Adipocyte (in vitro differentiated cells): Measurements from ENCODE around the gene CDH23.
A peak's percentile ranks its signal among the peaks of the same experiment; 100 is the strongest.

Experiments
- DNase-seq: peaks from one replicate; pipeline ENCODE4 v3.0.0-alpha.2; 2015; ENCODE audit warnings: low read depth
- H3K27me3 ChIP-seq: replicated peaks from 2 replicates; pipeline ENCODE4 v1.7.0; 2013; ENCODE audit warnings: mild to moderate bottlenecking, low read length, moderate library complexity; ENCODE audit not compliant: control insufficient read depth, insufficient read depth
- H3K36me3 ChIP-seq: 2 replicates; pipeline ENCODE4 v1.7.0; 2013; ENCODE audit warnings: low read length, mild to moderate bottlenecking, moderate library complexity; ENCODE audit not compliant: control insufficient read depth, insufficient read depth, severe bottlenecking
- H3K4me1 ChIP-seq: 2 replicates; pipeline ENCODE4 v1.7.0; 2013; ENCODE audit warnings: mild to moderate bottlenecking, low read length, moderate library complexity; ENCODE audit not compliant: control insufficient read depth, insufficient read depth
- H3K4me3 ChIP-seq: 2 replicates; pipeline ENCODE4 v1.7.0; 2013; ENCODE audit warnings: mild to moderate bottlenecking, low read length, moderate library complexity
- H3K9ac ChIP-seq: 2 replicates; pipeline ENCODE4 v1.7.0; 2013; ENCODE audit warnings: mild to moderate bottlenecking, low read length, moderate library complexity
- H3K9me3 ChIP-seq: 2 replicates; pipeline ENCODE4 v1.7.0; 2013; ENCODE audit warnings: mild to moderate bottlenecking, low read length, moderate library complexity; ENCODE audit not compliant: control insufficient read depth

The CDH23 gene

DNA sequence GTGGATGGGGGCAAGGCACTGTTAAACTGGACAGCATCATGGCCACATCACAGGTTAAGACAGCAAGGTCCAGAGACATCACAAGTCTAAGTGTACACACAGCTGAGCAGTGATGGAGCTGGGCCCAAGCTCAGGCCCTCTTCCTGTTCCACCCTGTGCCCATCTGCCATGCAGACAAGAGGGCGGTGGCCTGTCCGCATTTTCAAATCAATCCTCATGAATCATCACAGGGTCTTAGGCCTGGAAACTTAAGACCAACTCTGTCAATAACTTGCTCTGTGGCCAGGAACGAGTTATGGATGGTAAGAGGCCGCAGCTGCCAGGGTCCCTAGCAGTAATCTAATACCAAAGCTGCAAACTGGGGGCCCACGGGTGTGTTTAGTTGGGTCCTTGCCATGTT is 319.7 kb downstream of the CDH23 start:
- H3K4me1 ChIP-seq, result peaks cover 44% of the 10 kb centered on the region
- H3K36me3 ChIP-seq, result no peaks in the 10 kb centered on the region
- no peak overlapping the region for H3K9ac ChIP-seq
- no peaks in the 10 kb centered on the region for H3K27me3 ChIP-seq
- DNase-seq, result no peak
- H3K9me3 ChIP-seq, result no peaks in the 10 kb centered on the region
- H3K4me3 ChIP-seq, result no peak overlapping the region

DNA sequence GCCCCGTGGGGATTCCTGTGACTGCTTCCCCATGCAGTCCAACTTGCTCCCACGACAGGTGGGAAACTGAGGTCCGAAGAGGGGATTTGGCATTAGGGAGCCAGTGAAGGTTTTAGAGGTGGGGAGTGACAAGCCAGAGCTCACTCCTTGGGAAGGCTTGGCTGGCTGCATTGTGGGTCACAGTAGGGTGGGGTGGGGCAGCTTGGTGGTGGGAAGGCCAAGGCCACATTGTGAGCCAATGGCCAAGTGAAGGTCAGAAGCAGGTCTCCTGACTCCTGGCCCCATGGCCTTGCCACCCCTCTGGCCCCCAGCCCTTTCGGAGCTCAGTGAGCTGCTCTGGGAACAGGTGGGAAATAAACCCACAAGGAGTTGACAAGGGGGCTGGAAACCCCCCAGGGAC is 320.3 kb downstream of the CDH23 start:
- DNase-seq, result no peak
- Histone ChIP-seq H3K36me3 (no peaks in the 10 kb centered on the region), H3K4me1 (peaks cover 44% of the 10 kb centered on the region), H3K27me3 (no peaks in the 10 kb centered on the region), H3K9ac (no peak overlapping the region), H3K4me3 (no peak overlapping the region), H3K9me3 (no peaks in the 10 kb centered on the region)

DNA sequence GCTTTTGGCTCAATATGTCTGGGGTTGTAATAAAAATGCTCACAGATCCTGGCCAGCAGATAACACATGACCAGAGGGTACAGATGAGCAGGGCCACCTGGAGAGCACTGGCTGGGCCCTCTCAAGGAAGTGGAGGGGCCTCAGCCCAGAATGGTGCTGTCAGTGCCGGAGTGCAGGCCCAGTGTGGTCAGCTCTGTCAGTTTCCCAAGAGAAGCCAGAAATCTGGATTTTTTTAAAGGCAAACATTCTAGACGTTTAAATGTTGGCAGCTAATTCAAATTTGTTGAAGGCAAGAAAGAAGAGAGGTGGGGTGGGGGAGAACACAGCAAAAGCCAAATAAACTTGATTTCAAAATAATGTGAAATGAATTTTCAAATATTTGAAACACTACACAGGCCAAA is 320.8 kb downstream of the CDH23 start:
- H3K9me3 ChIP-seq, result peaks cover 2% of the 10 kb centered on the region
- no peaks in the 10 kb centered on the region for H3K27me3 ChIP-seq
- peak overlapping the region; percentile 61 for H3K9ac ChIP-seq
- no peak overlapping the region for H3K4me3 ChIP-seq
- no peaks in the 10 kb centered on the region for H3K36me3 ChIP-seq
- DNase-seq, result peak; percentile 53
- peaks cover 43% of the 10 kb centered on the region for H3K4me1 ChIP-seq

- Histone ChIP-seq H3K4me1 (peaks cover 37% of the 10 kb centered on the region), H3K27me3 (no peaks in the 10 kb centered on the region), H3K36me3 (no peaks in the 10 kb centered on the region), H3K9ac (no peak overlapping the region), H3K9me3 (peaks cover 8% of the 10 kb centered on the region), H3K4me3 (no peak overlapping the region)
- no peak for DNase-seq
These were observed 321.5 kb downstream of the CDH23 start for GRCh38 chr10:71718165-71718698.

- Histone ChIP-seq H3K27me3 (no peaks in the 10 kb centered on the region), H3K4me1 (peaks cover 28% of the 10 kb centered on the region), H3K36me3 (no peaks in the 10 kb centered on the region), H3K9me3 (peaks cover 8% of the 10 kb centered on the region), H3K4me3 (no peak overlapping the region), H3K9ac (no peak overlapping the region)
- no peak for DNase-seq
These were observed 322.3 kb downstream of the CDH23 start for GRCh38 chr10:71719042-71719441.

GRCh38 chr10:71719464-71720201 is 322.9 kb downstream of the CDH23 start, which contains the start of gene C10orf105:
Gene C10orf105 (minus strand): TSS chr10:71719778. CDS start chr10:71716337, 3,441 bp downstream.
- H3K36me3 ChIP-seq, result no peaks in the 10 kb centered on the region
- no peak within 1 kb of the TSS for H3K9ac ChIP-seq
- H3K27me3 ChIP-seq, result no peaks in the 10 kb centered on the region
- H3K4me3 ChIP-seq, result no peak within 1 kb of the TSS
- peaks cover 23% of the 10 kb centered on the region for H3K4me1 ChIP-seq
- DNase-seq, result no peak
- peaks cover 8% of the 10 kb centered on the region for H3K9me3 ChIP-seq

DNA sequence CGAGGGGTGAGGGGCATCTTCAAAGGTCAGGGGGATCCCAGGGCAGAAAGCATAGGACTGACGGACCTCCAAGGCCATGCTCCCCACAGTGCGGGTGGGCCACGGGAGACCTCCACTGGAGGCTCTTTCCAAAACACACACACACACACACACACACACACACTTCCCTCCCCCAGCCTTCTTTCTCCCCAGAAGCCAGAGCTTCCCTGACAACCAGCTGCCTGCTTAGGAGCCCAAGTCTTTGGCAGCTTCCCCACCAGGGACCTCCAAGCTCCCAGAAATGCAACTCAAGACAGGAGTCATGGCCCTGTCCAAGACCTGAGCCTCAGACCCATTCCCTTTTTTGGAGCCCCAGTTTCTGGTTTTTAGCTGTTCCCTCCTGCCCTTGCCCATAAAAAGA is 323.6 kb downstream of the CDH23 start:
- no peak overlapping the region for H3K4me3 ChIP-seq
- no peaks in the 10 kb centered on the region for H3K36me3 ChIP-seq
- DNase-seq, result no peak
- H3K9me3 ChIP-seq, result peaks cover 8% of the 10 kb centered on the region
- no peak overlapping the region for H3K9ac ChIP-seq
- peaks cover 16% of the 10 kb centered on the region for H3K4me1 ChIP-seq
- no peaks in the 10 kb centered on the region for H3K27me3 ChIP-seq

DNA sequence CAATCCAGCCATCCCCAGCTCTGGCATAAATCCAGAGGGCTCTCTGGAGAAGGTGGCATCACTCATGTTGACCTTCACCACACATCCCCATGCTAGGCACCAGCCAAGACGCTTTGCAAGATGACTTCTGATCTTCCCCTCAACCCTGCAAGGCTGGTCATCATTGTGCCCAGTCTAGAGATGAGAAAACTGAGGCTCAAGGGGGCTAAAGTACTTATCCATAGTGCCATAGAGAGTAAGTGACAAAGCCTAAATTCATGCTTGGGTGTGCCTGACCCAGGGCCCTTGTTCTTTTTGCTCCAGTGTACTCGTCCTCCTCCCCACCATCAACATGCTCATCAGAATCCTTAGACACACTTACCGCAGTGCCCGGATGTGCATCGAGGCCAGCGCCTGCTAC is 324.6 kb downstream of the CDH23 start:
- H3K4me1 ChIP-seq, result peaks cover 12% of the 10 kb centered on the region
- no peaks in the 10 kb centered on the region for H3K36me3 ChIP-seq
- H3K9me3 ChIP-seq, result peaks cover 8% of the 10 kb centered on the region
- H3K9ac ChIP-seq, result no peak overlapping the region
- DNase-seq, result no peak
- H3K4me3 ChIP-seq, result no peak overlapping the region
- H3K27me3 ChIP-seq, result no peaks in the 10 kb centered on the region

DNA sequence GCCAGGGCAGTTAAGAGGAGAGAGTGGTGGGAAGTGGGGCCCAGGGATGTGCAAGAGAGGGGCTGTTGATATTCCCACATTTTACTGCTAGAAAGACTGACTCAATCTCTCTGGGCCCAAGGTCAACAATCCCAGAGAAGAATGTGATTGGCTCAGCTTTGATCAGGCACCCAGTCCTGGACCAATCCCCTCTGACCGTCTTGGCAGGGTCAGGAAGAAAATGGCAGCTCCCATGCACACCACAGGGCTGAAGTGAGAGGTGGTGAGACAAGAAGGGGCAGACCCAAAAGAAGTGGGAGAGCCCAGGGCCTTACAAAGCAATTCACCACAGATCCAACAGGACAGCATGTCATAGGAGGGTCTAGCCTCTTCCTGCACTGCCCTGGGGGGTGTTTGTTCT is 326.1 kb downstream of the CDH23 start:
- Histone ChIP-seq H3K27me3 (no peaks in the 10 kb centered on the region), H3K9me3 (peaks cover 8% of the 10 kb centered on the region), H3K36me3 (no peaks in the 10 kb centered on the region), H3K4me1 (peaks cover 6% of the 10 kb centered on the region), H3K9ac (no peak overlapping the region), H3K4me3 (no peak overlapping the region)
- DNase-seq, result no peak

DNA sequence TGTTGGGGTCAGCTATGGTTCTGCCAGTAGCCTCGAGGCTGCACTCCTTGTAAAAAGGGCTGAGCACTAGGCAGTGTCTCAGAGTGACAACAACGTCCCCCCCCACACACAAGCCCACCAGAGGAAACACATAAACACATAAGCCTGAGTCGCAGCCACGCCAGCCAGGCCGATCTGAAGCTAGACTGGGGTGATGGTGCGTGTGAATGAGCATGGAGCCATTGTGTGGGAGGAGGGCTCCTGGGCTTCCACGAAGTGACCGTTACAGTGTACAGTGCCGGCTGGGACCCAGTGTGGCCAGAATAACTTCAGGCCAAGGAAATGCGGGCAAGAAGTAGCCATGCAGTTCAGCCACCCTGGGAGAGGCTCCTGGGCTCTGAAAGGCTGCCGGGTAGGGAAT is 326.6 kb downstream of the CDH23 start:
- Histone ChIP-seq H3K36me3 (no peaks in the 10 kb centered on the region), H3K4me1 (peaks cover 8% of the 10 kb centered on the region), H3K9me3 (peaks cover 8% of the 10 kb centered on the region), H3K27me3 (no peaks in the 10 kb centered on the region), H3K4me3 (no peak overlapping the region), H3K9ac (no peak overlapping the region)
- DNase-seq, result no peak

DNA sequence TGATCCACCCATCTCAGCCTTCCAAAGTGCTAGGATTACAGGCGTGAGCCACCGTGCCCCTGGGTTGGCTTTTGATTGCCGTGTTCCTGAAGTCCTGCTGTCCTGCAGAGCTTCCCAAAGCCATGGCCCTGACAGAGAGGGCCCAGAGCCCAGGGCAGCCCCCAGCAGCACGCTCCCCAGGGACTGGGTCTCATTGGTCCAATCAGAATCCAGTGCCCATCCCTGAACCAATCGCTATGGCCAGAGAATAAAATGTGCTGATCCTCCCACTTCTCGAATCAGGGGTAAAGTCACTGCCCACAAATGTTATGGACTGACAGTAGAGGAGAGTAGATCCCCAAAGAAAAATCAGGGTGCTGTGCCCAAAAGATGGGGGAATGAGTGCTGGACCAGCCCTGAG is 327.8 kb downstream of the CDH23 start:
- Histone ChIP-seq H3K36me3 (no peaks in the 10 kb centered on the region), H3K9ac (no peak overlapping the region), H3K4me1 (peaks cover 18% of the 10 kb centered on the region), H3K27me3 (no peaks in the 10 kb centered on the region), H3K4me3 (no peak overlapping the region), H3K9me3 (peaks cover 8% of the 10 kb centered on the region)
- no peak for DNase-seq

GRCh38 chr10:71725249-71725648 is 328.5 kb downstream of the CDH23 start:
- H3K27me3 ChIP-seq, result no peaks in the 10 kb centered on the region
- no peaks in the 10 kb centered on the region for H3K36me3 ChIP-seq
- no peak for DNase-seq
- no peak overlapping the region for H3K4me3 ChIP-seq
- no peak overlapping the region for H3K9ac ChIP-seq
- peaks cover 18% of the 10 kb centered on the region for H3K4me1 ChIP-seq
- peaks cover 8% of the 10 kb centered on the region for H3K9me3 ChIP-seq
